Measurements from ENCODE around the gene CRYGS.

Gene CRYGS

DNA sequence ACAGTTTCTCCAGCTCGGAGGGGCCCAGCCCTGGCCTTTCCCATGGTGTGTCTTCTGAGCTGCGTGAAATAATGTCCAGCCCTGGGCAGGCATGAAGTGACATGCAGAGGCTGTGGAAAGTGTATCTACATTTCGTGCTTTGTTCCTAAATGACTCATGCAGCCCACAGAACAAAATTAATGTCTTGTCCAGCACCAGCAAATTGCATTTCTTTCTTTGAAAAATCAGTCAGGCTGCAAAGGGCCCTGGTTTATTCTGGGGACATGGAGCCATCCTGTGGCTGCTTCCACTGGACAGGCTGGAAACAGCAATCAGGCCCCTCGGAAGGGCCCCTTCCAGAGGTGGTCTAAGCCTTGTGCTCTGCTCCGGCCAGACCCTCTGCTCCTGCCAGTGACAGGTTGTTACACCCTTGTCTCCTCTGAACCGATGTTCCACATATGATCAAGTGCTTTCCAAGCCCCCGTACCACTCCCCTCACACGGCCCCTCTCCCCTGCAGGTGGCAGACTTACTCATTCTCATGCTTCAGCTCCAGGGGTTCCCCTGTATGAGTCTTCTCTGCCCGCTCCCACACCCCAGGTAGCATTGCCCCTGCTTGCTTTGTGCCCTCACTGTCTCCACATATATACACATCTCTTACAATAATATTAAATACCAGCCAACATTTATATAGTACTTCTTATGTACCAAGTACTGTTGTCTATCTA lies 33.7 kb downstream of the CRYGS start:
- TF ChIP-seq EZH2phosphoT487 (IDR thresholded peaks at IDR 0.05; ENCODE audit: low read length), result no peak
- no peak for TF ChIP-seq EZH2 (optimal IDR thresholded peaks at IDR 0.05; ENCODE audit: low read depth, low read length)
- TF ChIP-seq CTCF (IDR thresholded peaks at IDR 0.05; ENCODE audit: low read length), result no peak

DNA sequence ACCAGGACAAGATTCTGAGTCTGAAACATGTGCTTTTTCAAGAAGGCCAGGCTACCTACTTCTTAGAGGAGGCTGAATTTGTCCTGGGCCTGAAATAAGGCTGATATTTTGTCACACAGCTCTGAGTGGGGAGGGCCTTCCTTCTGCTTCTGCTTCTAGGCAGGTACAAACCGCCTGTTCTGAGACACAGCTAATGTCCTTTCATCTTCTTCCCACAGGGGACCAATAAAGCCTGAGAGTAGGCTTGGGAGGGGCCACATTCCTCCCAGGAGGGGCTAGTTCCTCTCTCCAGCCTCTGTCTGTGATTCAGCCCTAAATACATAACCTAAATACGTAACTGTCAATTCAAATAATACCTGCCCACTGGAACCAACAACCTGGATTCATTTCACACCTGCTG lies 34.8 kb downstream of the CRYGS start:
- Histone ChIP-seq H3F3A (ENCODE audit: insufficient read depth, low read length) (no peaks in the 10 kb centered on the region), H3K36me3 (replicated peaks; ENCODE audit: insufficient read depth, low read length) (no peaks in the 10 kb centered on the region), H4K20me1 (ENCODE audit: insufficient read depth, low read length) (no peaks in the 10 kb centered on the region), H2AFZ (ENCODE audit: low read length) (no peak overlapping the region), H3K9me2 (replicated peaks; ENCODE audit: insufficient read depth, low read length) (no peaks in the 10 kb centered on the region), H3K9ac (ENCODE audit: low read length) (no peak overlapping the region), H3K4me2 (ENCODE audit: low read depth, low read length) (no peak overlapping the region), H3K79me2 (ENCODE audit: low read length) (no peaks in the 10 kb centered on the region), H3K27me3 (replicated peaks; ENCODE audit: insufficient read depth, low read length) (no peaks in the 10 kb centered on the region), H3K9me3 (replicated peaks; ENCODE audit: insufficient read depth, low read length) (no peaks in the 10 kb centered on the region), H3K27ac (ENCODE audit: low read length) (no peak overlapping the region), H3K4me1 (ENCODE audit: low read length) (no peaks in the 10 kb centered on the region), H3K4me3 (ENCODE audit: low read length) (no peak overlapping the region)
- TF ChIP-seq EZH2 (optimal IDR thresholded peaks at IDR 0.05; ENCODE audit: low read depth, low read length), result no peak
- no peak for TF ChIP-seq CTCF (IDR thresholded peaks at IDR 0.05; ENCODE audit: low read length)
- TF ChIP-seq EZH2phosphoT487 (IDR thresholded peaks at IDR 0.05; ENCODE audit: low read length), result no peak
- no peak for DNase-seq

More for the DNA sequence above, 33.7 kb downstream of the CRYGS start:
- Histone ChIP-seq H3K27me3 (replicated peaks; ENCODE audit: insufficient read depth, low read length) (no peaks in the 10 kb centered on the region), H3K4me3 (ENCODE audit: low read length) (no peak overlapping the region), H3K9me3 (replicated peaks; ENCODE audit: insufficient read depth, low read length) (no peaks in the 10 kb centered on the region), H4K20me1 (ENCODE audit: insufficient read depth, low read length) (no peaks in the 10 kb centered on the region), H3K9ac (ENCODE audit: low read length) (no peak overlapping the region), H3K4me1 (ENCODE audit: low read length) (no peaks in the 10 kb centered on the region), H3K4me2 (ENCODE audit: low read depth, low read length) (no peak overlapping the region), H2AFZ (ENCODE audit: low read length) (no peak overlapping the region), H3K27ac (ENCODE audit: low read length) (no peak overlapping the region), H3K36me3 (replicated peaks; ENCODE audit: insufficient read depth, low read length) (no peaks in the 10 kb centered on the region), H3K79me2 (ENCODE audit: low read length) (no peaks in the 10 kb centered on the region), H3F3A (ENCODE audit: insufficient read depth, low read length) (no peaks in the 10 kb centered on the region), H3K9me2 (replicated peaks; ENCODE audit: insufficient read depth, low read length) (no peaks in the 10 kb centered on the region)
- no peak for DNase-seq

GRCh38 chr3:186506857-186507256 lies 37.3 kb downstream of the CRYGS start:
- DNase-seq, result no peak
- Histone ChIP-seq H3K79me2 (ENCODE audit: low read length) (no peaks in the 10 kb centered on the region), H3K36me3 (replicated peaks; ENCODE audit: insufficient read depth, low read length) (no peaks in the 10 kb centered on the region), H3K9me2 (replicated peaks; ENCODE audit: insufficient read depth, low read length) (no peaks in the 10 kb centered on the region), H3K9ac (ENCODE audit: low read length) (no peak overlapping the region), H3K4me2 (ENCODE audit: low read depth, low read length) (no peak overlapping the region), H3K4me3 (ENCODE audit: low read length) (no peak overlapping the region), H3K4me1 (ENCODE audit: low read length) (no peaks in the 10 kb centered on the region), H2AFZ (ENCODE audit: low read length) (no peak overlapping the region), H3K27me3 (replicated peaks; ENCODE audit: insufficient read depth, low read length) (no peaks in the 10 kb centered on the region), H3K27ac (ENCODE audit: low read length) (no peak overlapping the region), H3F3A (ENCODE audit: insufficient read depth, low read length) (no peaks in the 10 kb centered on the region), H4K20me1 (ENCODE audit: insufficient read depth, low read length) (no peaks in the 10 kb centered on the region), H3K9me3 (replicated peaks; ENCODE audit: insufficient read depth, low read length) (no peaks in the 10 kb centered on the region)
- TF ChIP-seq CTCF (IDR thresholded peaks at IDR 0.05; ENCODE audit: low read length) (no peak), EZH2phosphoT487 (IDR thresholded peaks at IDR 0.05; ENCODE audit: low read length) (no peak), EZH2 (optimal IDR thresholded peaks at IDR 0.05; ENCODE audit: low read depth, low read length) (no peak)

Data from MM.1S (cell line).